ENCODE measurements around the gene C18orf32.
"Not testable (repeated sequence)": the region's sequence is repeated elsewhere in the genome, so short reads cannot be mapped to it uniquely, and the experiment has no call there.

C18orf32 gene

GRCh38 chr18:49519101-49519971 is 32.3 kb upstream of the C18orf32 start:
- Histone ChIP-seq H3K4me1 (ENCODE audit: control insufficient read depth, insufficient read depth, low read length) (no peaks in the 10 kb centered on the region), H3K27me3 (ENCODE audit: control insufficient read depth, insufficient read depth, low read length) (no peaks in the 10 kb centered on the region), H3K9ac (ENCODE audit: low read length) (no peak overlapping the region), H3K4me3 (ENCODE audit: low read length) (no peak overlapping the region), H3K27ac (ENCODE audit: low read depth, low read length) (no peak overlapping the region), H3K36me3 (ENCODE audit: control insufficient read depth, insufficient read depth, low read length) (no peaks in the 10 kb centered on the region)

DNA sequence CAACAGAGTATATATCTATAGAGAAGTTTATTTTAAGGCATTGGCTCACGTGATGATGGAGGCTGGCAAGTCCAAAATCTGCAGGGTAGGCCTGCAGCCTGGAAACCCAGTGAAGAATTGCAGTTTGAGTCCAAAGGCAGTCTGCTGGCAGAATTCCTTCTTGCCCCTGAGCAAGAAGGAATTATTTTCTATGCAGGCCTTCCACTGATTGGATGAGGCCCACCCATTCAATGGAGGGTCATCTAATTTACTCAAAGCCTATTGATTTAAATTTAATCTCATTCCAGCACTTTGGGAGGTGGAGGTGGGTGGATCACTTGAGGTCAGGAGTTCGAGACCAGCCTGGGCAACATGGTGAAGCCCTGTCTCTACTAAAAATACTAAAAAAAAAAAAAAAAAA is 30.4 kb upstream of the C18orf32 start:
- Histone ChIP-seq H3K36me3 (ENCODE audit: control insufficient read depth, insufficient read depth, low read length) (no peaks in the 10 kb centered on the region), H3K27ac (ENCODE audit: low read depth, low read length) (no peak overlapping the region), H3K4me1 (ENCODE audit: control insufficient read depth, insufficient read depth, low read length) (no peaks in the 10 kb centered on the region), H3K4me3 (ENCODE audit: low read length) (no peak overlapping the region), H3K27me3 (ENCODE audit: control insufficient read depth, insufficient read depth, low read length) (no peaks in the 10 kb centered on the region), H3K9ac (ENCODE audit: low read length) (no peak overlapping the region)

GRCh38 chr18:49515516-49515915 is 28.5 kb upstream of the C18orf32 start:
- Histone ChIP-seq H3K9ac (ENCODE audit: low read length) (no peak overlapping the region), H3K4me1 (ENCODE audit: control insufficient read depth, insufficient read depth, low read length) (no peaks in the 10 kb centered on the region), H3K36me3 (ENCODE audit: control insufficient read depth, insufficient read depth, low read length) (no peaks in the 10 kb centered on the region), H3K27ac (ENCODE audit: low read depth, low read length) (no peak overlapping the region), H3K27me3 (ENCODE audit: control insufficient read depth, insufficient read depth, low read length) (no peaks in the 10 kb centered on the region), H3K4me3 (ENCODE audit: low read length) (no peak overlapping the region)

DNA sequence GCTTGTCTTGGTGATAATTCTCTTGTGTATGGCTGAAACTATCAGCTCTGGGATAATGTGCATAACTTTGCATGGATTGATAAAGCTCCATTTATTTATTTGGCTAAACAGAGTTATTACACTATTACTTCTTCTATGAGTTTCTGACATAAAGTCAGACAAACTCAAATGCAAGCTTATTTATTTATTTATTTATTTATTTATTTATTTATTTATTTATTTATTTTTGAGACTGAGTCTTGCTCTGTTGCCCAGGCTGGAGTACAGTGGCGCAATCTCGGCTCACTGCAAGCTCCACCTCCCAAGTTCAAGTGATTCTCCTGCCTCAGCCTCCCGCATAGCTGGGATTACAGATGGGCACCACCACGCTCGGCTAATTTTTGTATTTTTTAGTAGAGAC is 28.0 kb upstream of the C18orf32 start:
- not testable (repeated sequence) for H3K27me3 ChIP-seq (ENCODE audit: control insufficient read depth, insufficient read depth, low read length); H3K4me1 ChIP-seq (ENCODE audit: control insufficient read depth, insufficient read depth, low read length); H3K27ac ChIP-seq (ENCODE audit: low read depth, low read length); H3K9ac ChIP-seq (ENCODE audit: low read length); H3K36me3 ChIP-seq (ENCODE audit: control insufficient read depth, insufficient read depth, low read length); H3K4me3 ChIP-seq (ENCODE audit: low read length)

DNA sequence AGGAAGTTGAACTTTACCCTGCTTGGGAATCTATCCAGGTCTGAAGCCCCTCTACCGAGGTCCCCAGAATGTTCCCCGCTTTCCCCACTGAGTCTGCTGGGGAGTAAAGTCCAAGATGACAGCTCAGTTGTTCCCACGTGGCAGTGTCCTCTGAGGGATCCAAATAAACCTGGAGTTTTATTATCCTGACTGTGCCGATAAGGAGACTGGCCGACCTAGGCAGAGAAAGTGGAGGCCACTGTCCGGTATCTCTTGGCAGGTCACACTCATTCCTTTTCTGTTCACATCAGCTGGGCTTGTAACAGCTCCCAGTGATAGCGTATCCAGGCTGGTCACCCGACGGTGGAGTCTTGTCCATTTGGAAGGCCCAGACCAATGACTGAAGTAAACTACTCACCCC is 27.5 kb upstream of the C18orf32 start:
- no peak overlapping the region for H3K9ac ChIP-seq (ENCODE audit: low read length)
- H3K27ac ChIP-seq (ENCODE audit: low read depth, low read length) = no peak overlapping the region
- no peak overlapping the region for H3K4me3 ChIP-seq (ENCODE audit: low read length)
- H3K27me3 ChIP-seq (ENCODE audit: control insufficient read depth, insufficient read depth, low read length) = no peaks in the 10 kb centered on the region
- no peaks in the 10 kb centered on the region for H3K4me1 ChIP-seq (ENCODE audit: control insufficient read depth, insufficient read depth, low read length)
- no peaks in the 10 kb centered on the region for H3K36me3 ChIP-seq (ENCODE audit: control insufficient read depth, insufficient read depth, low read length)

DNA sequence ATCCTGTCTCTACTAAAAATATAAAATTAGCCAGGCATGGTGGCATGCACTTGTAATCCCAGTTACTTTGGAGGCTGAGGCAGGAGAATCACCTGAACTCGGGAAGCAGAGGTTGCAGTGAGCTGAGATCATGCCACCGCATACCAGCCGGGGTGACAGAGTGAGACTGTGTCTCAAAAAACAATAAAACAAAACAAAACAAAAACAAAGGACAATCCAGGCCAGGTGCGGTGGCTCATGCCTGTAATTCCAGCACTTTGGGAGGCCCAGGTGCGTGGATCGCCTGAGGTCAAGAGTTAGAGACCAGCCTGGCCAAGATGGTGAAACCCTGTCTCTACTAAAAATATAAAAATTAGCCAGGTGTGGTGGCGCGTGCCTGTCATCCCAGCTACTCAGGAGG is 25.8 kb upstream of the C18orf32 start:
- H3K36me3 ChIP-seq (ENCODE audit: control insufficient read depth, insufficient read depth, low read length); H3K27ac ChIP-seq (ENCODE audit: low read depth, low read length); H3K4me1 ChIP-seq (ENCODE audit: control insufficient read depth, insufficient read depth, low read length); H3K4me3 ChIP-seq (ENCODE audit: low read length); H3K9ac ChIP-seq (ENCODE audit: low read length); H3K27me3 ChIP-seq (ENCODE audit: control insufficient read depth, insufficient read depth, low read length): not testable (repeated sequence)

GRCh38 chr18:49510393-49511115 is 23.5 kb upstream of the C18orf32 start:
- H3K4me3 ChIP-seq (ENCODE audit: low read length) = no peak overlapping the region
- H3K9ac ChIP-seq (ENCODE audit: low read length) = no peak overlapping the region
- H3K4me1 ChIP-seq (ENCODE audit: control insufficient read depth, insufficient read depth, low read length) = no peaks in the 10 kb centered on the region
- H3K27me3 ChIP-seq (ENCODE audit: control insufficient read depth, insufficient read depth, low read length) = no peaks in the 10 kb centered on the region
- no peak overlapping the region for H3K27ac ChIP-seq (ENCODE audit: low read depth, low read length)
- H3K36me3 ChIP-seq (ENCODE audit: control insufficient read depth, insufficient read depth, low read length) = no peaks in the 10 kb centered on the region

DNA sequence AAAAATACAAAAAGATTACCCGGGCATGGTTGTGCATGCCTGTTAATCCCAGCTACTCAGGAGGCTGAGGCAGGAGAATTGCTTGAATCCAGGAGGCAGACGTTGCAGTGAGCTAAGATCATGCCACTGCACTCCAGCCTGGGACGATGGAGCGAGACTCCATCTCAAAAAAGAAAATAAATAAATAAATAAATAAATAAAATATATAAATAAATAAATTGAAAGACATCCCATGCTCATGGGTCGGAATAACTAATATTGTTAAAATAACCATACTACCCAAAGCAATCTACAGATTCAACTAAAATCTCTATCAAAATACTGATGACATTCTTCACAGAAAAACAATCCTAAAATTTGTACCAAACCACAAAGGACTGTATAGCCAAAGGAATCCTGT is 19.4 kb upstream of the C18orf32 start:
- not testable (repeated sequence) for H3K36me3 ChIP-seq (ENCODE audit: control insufficient read depth, insufficient read depth, low read length); H3K27me3 ChIP-seq (ENCODE audit: control insufficient read depth, insufficient read depth, low read length); H3K4me1 ChIP-seq (ENCODE audit: control insufficient read depth, insufficient read depth, low read length); H3K27ac ChIP-seq (ENCODE audit: low read depth, low read length); H3K9ac ChIP-seq (ENCODE audit: low read length); H3K4me3 ChIP-seq (ENCODE audit: low read length)

DNA sequence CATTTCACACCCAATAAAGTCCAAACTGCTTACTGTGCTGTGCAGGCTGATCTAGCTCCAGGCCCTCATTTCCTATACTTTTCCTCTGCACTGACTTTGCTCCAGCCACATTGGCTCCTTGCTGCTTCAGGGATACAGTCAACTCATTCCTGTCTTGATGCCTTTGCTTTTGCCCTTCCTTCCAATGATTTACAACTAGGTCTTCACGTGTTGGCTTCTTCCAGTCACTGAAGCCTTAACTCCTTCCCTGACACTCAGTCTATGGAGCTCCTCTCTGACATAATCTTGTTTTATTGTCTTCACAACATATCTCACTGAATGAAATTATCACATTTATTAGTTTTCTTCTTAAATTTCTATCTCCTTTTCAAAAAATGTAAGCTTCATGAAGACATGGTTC is 16.9 kb upstream of the C18orf32 start:
- Histone ChIP-seq H3K36me3 (ENCODE audit: control insufficient read depth, insufficient read depth, low read length) (no peaks in the 10 kb centered on the region), H3K27ac (ENCODE audit: low read depth, low read length) (no peak overlapping the region), H3K4me1 (ENCODE audit: control insufficient read depth, insufficient read depth, low read length) (no peaks in the 10 kb centered on the region), H3K27me3 (ENCODE audit: control insufficient read depth, insufficient read depth, low read length) (no peaks in the 10 kb centered on the region), H3K4me3 (ENCODE audit: low read length) (no peak overlapping the region), H3K9ac (ENCODE audit: low read length) (no peak overlapping the region)

DNA sequence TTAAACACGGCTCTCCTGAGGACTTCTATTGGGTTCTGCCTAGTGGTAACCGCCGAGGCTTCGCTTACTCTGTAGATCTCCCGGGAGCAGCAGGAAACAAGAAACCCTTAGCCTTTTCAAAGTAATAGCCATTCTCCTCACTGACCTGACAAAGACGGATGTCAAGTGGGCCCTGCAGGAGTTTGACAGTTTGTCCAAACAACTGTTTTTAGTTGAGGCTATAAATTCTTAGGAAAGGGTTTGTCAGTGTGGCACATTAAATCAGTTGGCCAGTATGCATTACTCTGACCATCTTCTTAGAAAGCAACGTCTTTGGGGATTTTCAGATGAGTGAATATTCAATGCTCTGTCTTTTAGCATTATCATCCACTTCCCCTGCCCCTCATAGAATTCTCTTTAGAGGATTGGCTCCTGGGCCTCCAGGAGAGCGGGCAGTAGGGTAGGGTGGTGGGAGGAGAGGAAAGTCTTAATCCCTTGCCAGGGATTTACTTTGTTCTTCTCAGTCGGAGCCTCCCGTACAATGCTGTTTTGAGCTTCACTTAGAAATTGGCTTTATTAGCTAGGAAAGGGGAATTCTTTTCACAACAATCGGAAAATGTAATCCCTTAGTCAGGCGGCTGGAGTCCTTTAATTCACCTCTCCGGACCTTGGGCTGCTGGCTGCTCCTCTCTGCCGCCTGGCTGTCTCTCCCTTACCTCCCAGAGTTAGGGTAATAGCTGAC is 13.3 kb upstream of the C18orf32 start:
- Histone ChIP-seq H3K4me1 (ENCODE audit: control insufficient read depth, insufficient read depth, low read length) (no peaks in the 10 kb centered on the region), H3K27me3 (ENCODE audit: control insufficient read depth, insufficient read depth, low read length) (no peaks in the 10 kb centered on the region), H3K9ac (ENCODE audit: low read length) (no peak overlapping the region), H3K4me3 (ENCODE audit: low read length) (no peak overlapping the region), H3K36me3 (ENCODE audit: control insufficient read depth, insufficient read depth, low read length) (no peaks in the 10 kb centered on the region), H3K27ac (ENCODE audit: low read depth, low read length) (no peak overlapping the region)

DNA sequence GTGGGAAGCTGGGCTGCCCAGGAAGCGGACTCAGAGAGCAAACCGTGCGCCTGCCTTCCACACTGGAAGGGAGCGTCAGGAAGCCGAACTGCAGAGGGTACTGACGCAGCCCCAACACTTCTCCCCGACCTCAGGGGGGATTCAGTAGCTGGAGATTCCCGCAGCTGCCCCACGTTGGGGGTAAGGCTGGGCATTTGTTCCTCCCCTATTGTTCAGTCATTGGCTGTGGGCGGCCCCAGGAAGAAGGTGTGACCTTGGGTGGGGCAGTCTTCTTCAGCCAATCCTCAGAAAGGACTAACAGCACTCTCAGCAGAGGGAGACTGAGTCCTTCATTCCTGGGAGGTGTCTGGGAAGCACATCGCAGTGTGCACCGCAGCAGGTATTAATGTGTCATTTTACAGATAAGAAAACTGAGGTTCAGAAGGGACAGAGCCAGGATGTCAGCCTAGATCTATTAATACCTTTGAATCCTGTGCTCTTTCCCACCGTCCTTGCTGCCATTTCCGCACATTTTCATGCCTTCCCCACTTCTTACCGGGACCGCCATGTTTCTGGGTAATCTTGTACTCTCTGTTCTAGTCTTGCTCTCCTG is 12.1 kb upstream of the C18orf32 start:
- Histone ChIP-seq H3K27ac (ENCODE audit: low read depth, low read length) (no peak overlapping the region), H3K4me1 (ENCODE audit: control insufficient read depth, insufficient read depth, low read length) (no peaks in the 10 kb centered on the region), H3K4me3 (ENCODE audit: low read length) (no peak overlapping the region), H3K9ac (ENCODE audit: low read length) (no peak overlapping the region), H3K27me3 (ENCODE audit: control insufficient read depth, insufficient read depth, low read length) (no peaks in the 10 kb centered on the region), H3K36me3 (ENCODE audit: control insufficient read depth, insufficient read depth, low read length) (no peaks in the 10 kb centered on the region)

- no peak overlapping the region for H3K9ac ChIP-seq (ENCODE audit: low read length)
- H3K4me3 ChIP-seq (ENCODE audit: low read length) = no peak overlapping the region
- H3K27ac ChIP-seq (ENCODE audit: low read depth, low read length) = no peak overlapping the region
- peaks cover 10% of the 10 kb centered on the region for H3K4me1 ChIP-seq (ENCODE audit: control insufficient read depth, insufficient read depth, low read length)
- H3K27me3 ChIP-seq (ENCODE audit: control insufficient read depth, insufficient read depth, low read length) = no peaks in the 10 kb centered on the region
- H3K36me3 ChIP-seq (ENCODE audit: control insufficient read depth, insufficient read depth, low read length) = peaks cover 8% of the 10 kb centered on the region
These were observed 8.4 kb upstream of the C18orf32 start for GRCh38 chr18:49495480-49495879.
